ENCODE results near the gene ATP6V0D1.
"Not testable (repeated sequence)": the region's sequence is repeated elsewhere in the genome, so short reads cannot be mapped to it uniquely, and the experiment has no call there.

Gene ATP6V0D1

GRCh38 chr16:67429053-67429798 is 51.7 kb downstream of the ATP6V0D1 start:
- no peak for DNase-seq (ENCODE audit: low spot score)

DNA sequence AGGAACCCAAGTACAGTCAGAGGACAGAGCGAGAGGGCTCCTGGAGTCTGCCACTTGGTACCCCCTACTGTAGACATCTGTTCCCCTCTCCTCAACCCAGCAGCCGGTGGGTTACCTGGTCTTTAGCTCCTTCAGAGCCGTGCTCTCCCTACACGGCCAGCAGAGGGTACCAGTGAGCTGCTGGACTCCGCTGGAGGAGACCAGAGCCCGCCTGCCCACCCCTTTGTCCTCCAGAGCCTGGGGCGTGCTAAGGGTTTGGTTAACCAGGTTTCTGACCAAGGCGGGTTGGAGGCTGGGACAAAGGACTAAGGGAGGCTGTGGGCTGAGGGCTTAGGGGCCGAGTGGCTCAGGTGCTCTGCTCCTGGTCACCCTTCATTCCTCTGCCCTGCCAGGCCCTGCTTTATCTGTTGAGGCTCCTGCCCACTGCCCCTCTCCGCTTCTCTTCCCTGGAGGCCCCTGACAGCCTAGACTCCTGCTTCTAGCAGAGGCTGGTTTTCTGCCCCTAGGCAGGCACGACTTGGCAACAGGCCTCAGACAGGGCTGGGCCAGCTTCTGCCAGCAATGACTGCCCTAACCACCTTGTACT is 52.7 kb downstream of the ATP6V0D1 start:
- peak; percentile 84 for DNase-seq (ENCODE audit: low spot score)

DNA sequence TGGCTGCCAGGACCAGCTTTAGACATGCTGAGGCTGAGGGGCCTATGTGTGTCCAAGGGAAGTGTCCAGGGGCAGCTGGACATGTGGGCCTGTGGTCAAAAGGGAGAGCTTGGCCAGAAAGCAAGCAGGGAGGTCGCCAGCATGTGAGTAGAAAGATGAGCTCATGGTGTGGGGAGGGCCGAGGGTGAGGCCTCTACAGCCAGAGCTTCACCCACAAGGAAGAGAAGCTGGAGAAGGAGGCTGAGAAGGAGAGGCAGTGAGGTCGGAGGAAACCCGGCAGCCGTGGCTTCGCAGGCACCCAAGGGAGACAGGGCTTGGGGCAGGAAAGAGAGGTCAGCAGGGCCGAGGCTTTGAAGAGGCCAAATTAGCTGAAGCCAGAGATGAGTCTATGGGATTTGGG is 54.0 kb downstream of the ATP6V0D1 start:
- DNase-seq (ENCODE audit: low spot score): no peak

DNA sequence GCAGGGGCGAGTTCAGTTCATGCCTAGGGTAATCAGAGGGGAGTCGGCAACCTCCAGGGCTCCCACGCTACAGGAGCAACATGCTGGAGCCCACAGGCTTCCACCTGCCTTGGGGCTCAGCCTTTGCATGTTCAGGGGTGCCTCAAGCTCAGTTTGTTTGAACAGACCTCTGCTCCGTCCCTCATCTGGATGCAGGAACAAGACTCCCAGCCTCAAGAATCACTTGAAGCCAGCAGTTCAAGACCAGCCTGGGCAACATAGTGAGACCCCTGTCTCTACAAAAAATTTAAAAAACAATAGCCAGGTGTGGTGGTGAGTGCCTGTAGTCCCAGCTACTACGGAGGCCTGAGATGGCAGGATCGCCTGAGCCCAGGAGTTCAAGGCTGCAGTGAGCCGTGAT is 54.9 kb downstream of the ATP6V0D1 start:
- DNase-seq (ENCODE audit: low spot score): no peak

DNA sequence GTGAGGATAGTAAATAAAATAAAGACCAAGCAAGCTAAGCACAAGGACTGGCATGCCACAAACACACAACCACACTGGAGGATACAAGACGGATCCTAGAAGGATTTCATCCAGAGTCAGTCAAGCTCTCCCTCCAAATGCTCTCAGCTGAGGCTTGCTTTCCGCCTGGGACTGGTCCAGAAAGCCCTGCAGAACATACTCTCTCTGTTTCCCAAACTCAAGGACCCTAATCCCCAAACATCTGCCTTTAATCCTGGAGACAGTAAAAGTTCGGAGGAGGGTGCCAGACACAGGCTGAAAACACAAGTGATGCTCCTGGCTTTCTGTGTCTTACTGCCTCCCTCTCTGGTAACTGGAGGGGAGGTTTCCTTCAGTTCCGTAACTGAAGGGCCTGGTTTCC is 55.4 kb downstream of the ATP6V0D1 start:
- no peak for DNase-seq (ENCODE audit: low spot score)

GRCh38 chr16:67425061-67425460 is 55.9 kb downstream of the ATP6V0D1 start:
- DNase-seq (ENCODE audit: low spot score): no peak

DNA sequence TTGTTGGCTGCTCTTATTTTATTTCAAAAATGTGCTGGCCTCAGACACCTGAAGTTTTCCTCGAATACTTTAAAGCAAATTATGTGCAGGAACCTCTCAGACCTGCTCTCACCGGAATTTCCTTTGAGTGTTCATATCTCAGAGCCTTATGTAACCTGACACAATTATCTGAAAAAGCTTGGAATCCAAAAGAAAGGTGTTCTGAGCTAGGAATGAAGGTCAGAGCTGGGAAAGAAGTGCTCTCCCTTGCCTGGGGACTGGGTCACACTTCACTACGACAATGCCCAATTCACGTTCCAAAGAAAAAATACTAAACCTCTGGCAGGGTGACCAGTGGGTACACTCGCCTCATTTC is 56.7 kb downstream of the ATP6V0D1 start:
- DNase-seq (ENCODE audit: low spot score): no peak

GRCh38 chr16:67423611-67424260 is 57.2 kb downstream of the ATP6V0D1 start:
- DNase-seq (ENCODE audit: low spot score): peak; percentile 58

DNA sequence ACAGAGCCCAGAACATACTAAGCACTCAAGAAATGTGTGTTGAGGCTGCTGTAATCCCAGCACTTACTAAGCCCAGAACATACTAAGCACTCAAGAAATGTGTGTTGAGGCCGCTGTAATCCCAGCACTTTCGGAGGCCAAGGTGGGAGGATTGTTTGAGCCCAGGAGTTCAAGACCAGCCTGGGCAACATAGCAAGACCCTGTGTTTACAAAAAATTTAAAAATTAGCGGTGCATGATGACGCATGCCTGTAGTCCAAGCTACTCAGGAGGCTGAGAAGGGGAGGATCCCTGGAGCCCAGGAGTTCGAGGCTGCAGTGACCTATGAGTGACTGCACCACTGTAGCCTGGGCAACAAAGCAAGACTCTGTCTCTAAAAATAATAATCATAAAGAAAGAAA is 57.9 kb downstream of the ATP6V0D1 start:
- DNase-seq (ENCODE audit: low spot score): no peak

DNA sequence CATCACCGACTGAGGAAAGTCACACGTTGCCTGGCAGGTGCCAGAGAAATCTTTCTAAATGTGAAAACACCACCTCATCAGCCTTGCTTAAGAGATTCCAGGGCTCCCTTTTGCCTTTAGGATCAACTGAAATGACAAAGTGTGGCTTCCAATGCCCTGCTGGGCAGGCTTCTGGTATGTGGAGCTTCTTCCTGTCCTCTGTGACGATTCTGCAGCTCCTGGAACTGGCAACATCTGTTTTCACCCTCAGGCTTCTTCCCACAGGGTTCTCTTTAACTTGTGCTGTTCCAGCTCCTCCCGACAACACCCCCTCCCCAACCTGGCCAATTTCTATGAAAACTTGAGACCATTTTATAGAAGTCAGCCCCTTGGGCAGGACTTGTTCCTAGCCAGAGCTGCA is 59.9 kb downstream of the ATP6V0D1 start:
- no peak for DNase-seq (ENCODE audit: low spot score)

GRCh38 chr16:67419931-67420330 is 61.0 kb downstream of the ATP6V0D1 start:
- DNase-seq (ENCODE audit: low spot score): no peak

DNA sequence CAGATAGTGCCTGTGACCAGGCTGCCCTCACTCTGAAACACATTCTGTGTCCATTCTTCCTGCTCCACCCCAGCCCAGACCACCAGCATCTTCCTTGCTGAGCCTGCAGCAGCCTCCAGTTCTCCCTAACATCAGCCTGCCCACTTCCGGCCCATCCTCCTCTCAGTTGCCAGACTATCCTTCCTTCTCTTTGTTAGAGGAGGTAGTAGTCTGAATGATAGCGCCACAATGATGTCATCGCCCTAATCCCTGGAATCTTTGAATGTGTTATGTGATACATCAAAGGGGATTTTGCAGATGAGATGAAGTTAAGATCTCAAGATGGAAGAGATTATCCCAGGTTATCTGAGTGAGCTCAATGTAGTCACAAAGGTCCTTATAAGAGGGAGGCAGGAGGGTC is 61.5 kb downstream of the ATP6V0D1 start:
- no peak for DNase-seq (ENCODE audit: low spot score)

DNA sequence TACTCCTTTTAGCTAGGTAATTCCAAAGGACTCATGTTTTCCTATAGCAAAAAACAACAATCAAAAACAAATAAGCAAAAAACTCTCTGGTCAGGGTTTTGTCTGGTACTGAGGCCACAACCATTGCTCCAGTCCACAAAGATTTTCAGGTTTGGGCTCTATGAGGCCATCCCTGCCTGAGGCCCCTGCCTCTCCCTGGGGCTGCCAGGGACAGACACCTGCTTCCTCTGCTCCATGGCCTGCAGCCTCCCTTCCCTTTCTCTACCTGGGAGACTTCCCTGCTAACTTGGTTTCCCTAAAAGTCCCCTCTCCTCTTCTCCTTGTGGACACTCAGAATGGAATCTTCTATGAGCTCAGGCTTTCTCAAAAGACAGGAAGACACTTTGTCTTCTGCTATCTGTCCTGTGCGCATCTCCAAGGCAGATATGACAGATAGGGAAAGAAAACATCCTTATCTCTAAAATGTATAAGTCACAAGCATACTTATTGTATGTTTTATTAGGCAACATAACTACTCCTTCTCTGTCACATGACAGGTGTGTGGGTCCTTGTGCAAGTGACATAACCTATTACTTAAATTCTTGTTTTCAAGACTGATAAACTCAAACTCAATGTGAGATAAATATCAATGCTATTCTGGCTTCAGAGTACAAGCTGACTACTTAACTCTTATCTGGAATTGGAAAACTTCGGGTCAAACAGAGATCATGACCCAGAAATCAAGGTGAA is 63.5 kb downstream of the ATP6V0D1 start:
- no peak for DNase-seq (ENCODE audit: low spot score)

DNA sequence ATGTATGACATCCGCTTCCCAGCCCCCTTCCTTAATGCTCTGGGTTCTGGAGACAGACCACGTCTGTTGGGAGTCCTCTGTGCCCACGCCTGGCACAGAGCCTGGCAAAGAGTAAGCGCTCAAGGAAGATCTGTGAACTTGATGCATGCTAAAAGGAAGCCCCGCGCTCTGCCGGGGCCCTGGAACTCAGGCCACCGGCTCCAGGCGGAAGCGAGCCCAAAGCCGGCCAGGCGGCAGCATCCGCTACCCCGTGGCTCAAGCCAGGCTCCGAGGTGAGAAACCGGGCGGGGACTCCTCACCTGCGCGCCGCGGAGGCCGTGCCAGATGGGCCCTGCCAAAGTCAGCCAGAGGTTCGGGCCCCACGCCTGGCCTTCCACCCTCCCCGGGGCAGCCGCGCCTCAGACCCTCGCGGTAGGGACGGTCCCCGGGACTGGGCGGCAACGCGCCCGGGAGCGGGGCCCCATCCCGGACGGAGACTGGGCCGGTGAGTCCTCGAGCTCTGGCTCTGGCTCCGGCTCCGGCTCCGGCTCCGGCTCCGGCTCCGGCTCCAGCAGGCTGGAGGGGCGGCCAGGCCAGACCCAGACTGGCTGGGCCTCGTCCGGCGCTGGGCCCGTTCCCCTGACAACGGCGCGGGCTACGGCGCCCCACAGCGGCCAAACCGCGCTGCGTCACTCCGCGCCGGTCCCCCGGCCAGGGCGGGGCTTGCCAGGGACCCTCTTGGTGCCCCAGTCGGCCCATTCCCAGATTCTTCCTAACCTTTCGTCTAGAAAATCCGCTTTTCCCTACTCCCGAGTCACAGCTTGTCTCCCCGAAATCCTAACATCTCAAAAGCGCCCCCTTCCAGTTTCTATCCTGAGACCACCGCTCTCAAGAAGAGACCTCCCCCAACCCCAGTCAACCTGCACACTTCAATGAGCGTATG is 64.8 kb downstream of the ATP6V0D1 start, which contains the start of gene ZDHHC1:
ZDHHC1 (minus strand) TSS at position 606 of the 922 bp plus-strand sequence. CDS start 8,702 bp downstream, outside the sequence.
- DNase-seq (ENCODE audit: low spot score): peak; percentile 95

- DNase-seq (ENCODE audit: low spot score): not testable (repeated sequence)
Observed at GRCh38 chr16:67415421-67415820, 65.5 kb downstream of the ATP6V0D1 start.

DNA sequence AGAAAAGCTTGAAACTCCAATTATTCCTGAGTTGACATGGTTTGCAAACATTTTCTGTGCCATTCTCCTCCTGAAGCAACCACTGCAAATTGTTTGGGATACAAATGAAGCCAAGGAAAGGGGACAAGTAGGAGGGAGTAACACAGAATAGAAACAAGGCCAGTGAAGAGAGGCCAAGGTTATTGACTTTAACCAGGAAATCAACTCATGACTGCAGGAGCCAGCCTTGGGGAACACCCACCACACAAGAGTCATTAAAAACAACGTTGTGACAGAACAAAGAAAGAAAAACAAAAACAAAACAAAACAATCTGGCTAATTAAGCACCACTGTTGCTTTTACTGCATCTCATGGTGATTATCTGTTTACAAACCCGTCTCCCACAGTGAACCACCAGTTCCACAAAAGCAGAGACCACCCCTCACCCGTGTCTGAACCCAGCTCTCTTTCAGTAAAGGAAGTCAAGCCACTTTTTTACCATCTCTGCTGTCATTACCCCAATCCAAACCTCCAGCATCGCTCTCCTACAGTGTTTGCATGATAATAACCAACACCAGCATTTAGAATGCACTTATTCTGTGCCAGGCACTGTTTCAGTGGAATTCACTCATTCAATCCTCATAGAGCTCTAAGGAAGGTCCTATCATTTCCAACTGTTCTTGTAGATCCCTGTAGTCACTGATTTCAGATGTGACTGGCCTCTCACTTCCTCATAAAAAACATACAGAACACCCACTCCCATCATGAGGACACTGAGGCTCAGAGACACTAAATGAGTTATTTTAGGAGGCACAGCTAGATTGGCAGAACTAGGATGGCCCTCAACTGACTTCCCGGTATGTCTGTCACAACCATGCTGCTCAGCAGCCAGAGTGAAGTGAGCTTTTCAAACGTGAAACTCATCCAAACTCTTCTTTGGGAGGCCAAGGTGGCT is 66.7 kb downstream of the ATP6V0D1 start:
- DNase-seq (ENCODE audit: low spot score): no peak

DNA sequence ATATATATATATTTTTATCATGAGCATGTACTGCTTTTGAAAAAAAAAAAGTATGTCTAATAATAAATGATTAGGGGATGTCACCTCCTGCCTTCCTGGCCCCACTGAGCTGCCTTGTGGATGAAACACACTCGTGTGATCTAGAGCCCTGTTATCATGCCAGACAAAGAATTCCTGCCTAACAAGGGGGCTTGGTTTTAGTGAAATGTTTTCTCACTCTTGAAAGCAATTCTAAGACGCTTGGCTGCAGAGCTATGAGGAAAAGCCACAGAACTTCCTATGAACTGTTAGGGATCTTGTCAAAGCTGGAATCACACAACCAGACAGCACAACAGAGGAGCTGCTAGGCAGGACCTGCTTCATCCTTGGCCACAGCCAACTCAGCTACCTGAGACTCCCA is 68.7 kb downstream of the ATP6V0D1 start:
- DNase-seq (ENCODE audit: low spot score): no peak

DNA sequence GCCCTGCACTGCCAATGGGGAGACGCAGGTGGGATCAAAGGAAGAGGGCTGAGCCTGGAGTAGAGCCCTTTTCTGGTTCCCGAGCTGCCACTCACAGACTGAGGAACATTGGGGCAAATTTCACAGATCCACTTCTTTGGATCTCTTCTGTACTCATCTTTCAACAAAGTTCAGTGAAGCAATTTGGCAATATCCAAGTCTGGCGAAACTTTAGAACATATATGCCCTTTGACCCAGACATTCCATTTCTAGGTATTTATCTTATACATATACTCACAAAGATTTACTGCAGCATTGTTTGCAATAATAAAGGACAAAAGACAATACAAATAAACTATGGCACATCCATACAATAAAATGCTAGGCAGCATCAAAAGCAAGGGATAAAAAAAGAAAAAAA is 69.6 kb downstream of the ATP6V0D1 start:
- no peak for DNase-seq (ENCODE audit: low spot score)

GRCh38 chr16:67409631-67410030 is 71.3 kb downstream of the ATP6V0D1 start:
- DNase-seq (ENCODE audit: low spot score): no peak

DNA sequence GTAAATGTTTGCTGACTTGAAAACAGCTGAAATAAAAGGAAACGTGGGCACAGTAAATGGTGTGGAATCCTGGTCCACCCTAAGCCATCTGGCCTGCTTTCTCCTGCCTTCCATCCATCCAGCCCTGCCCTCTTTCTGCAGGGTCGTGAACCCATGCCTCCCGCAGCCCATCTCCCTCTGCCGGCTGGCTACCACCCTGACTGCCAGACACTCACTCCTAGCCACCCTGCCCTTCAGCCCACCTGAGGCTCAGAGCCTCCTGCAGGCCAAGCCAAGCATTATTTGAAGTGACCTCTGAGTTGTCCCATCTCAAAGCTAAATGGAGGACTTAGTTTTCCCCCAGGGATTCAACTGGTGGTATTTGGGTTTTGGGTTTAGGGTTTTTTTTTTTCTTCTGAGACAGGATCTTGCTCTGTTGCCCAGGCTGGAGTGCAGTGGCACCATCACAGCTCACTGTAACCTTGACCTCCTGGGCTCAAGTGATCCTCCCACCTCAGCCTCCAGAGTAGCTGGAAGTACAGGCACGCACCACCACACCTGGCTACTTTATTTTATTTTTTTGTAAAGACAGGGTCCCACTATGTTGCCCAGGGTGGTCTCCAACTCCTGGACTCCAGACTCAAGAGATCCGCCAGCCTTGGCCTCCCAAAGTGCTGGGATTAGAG is 73.0 kb downstream of the ATP6V0D1 start:
- DNase-seq (ENCODE audit: low spot score): peak; percentile 53

All from iPS-NIHi11 (cell line).